H4 (cell line): ENCODE measurements around the gene SCYGR1. TPM values are rescaled to one million over a fixed set of nuclear protein-coding genes. Genes with fewer than 3 reads are reported as not detected.
A peak's percentile ranks its signal among the peaks of the same experiment; 100 is the strongest.
"Not testable (repeated sequence)": the region's sequence is repeated elsewhere in the genome, so short reads cannot be mapped to it uniquely, and the experiment has no call there.

ENCODE experiments used
- DNase-seq: peaks from one replicate; pipeline ENCODE4 v3.0.0-alpha.2; 2015; ENCODE audit warnings: low spot score
- total RNA-seq: library from RNA; depleted of rRNA; stranded (reverse); fragments of >200 nt; shearing (Covaris generic); gene quantifications from 2 replicates; pipeline ENCODE4 v1.2.3, GENCODE V29; 2014

Gene SCYGR1
- total RNA-seq, 1 experiment from 2014 or later = not detected

DNA sequence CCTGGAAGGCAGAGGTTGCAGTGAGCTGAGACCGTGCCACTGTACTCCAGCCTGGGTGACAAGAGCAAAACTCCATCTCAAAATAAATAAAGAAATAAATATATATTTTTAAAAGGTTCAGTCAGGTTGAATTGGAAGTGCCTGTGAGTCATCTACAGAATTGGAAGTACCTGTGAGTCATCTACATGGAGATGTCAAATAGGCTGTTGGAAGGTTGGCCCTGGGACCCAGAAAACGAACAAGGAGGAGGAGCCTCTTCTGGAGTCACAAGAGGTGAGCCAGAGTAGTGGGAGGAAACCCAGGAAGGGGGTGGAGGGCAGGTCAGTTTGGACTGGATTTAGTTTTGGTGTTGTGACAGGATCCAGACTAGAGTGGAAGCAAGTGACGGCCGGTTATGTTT, 15.2 kb upstream of the SCYGR1 start:
- no peak for DNase-seq

DNA sequence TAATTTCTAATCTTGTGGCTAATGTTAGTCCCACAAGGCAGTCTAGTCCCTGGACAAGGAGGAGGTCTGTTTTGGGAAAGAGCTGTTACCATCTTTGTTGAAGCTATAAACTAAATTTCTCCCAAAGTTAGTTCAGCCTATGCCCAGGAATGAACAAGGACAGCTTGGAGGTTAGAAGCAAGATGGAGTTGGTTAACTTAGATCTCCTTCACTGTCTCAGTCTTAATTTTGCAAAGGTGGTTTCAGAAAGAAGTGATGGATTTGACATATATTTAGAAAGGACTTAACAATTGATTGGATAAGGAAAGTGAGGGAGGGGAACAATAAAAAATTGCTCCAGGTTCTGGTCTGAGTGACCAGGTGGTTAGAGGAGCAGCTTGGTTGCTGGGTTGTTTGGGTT, 14.6 kb upstream of the SCYGR1 start:
- no peak for DNase-seq

DNA sequence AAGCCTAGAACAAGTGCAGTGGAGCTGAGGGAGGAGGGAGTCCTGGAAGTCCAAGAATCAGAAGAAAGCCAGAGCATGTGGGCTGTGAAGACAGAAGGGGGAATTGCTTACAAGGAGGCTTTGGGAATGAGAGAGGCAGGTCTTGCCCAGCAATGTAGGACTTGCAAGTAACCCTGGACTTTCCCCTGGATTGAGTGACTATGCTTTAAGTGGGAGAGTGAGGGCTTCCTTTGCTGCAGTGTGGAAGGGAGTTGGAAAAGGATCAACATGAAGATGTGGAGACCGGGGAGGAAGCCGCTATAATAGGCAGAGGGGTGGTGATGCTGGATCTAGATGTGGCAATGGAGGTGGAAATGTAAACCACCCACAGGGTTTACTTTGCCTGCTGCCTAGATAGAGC, 13.8 kb upstream of the SCYGR1 start:
- no peak for DNase-seq

DNA sequence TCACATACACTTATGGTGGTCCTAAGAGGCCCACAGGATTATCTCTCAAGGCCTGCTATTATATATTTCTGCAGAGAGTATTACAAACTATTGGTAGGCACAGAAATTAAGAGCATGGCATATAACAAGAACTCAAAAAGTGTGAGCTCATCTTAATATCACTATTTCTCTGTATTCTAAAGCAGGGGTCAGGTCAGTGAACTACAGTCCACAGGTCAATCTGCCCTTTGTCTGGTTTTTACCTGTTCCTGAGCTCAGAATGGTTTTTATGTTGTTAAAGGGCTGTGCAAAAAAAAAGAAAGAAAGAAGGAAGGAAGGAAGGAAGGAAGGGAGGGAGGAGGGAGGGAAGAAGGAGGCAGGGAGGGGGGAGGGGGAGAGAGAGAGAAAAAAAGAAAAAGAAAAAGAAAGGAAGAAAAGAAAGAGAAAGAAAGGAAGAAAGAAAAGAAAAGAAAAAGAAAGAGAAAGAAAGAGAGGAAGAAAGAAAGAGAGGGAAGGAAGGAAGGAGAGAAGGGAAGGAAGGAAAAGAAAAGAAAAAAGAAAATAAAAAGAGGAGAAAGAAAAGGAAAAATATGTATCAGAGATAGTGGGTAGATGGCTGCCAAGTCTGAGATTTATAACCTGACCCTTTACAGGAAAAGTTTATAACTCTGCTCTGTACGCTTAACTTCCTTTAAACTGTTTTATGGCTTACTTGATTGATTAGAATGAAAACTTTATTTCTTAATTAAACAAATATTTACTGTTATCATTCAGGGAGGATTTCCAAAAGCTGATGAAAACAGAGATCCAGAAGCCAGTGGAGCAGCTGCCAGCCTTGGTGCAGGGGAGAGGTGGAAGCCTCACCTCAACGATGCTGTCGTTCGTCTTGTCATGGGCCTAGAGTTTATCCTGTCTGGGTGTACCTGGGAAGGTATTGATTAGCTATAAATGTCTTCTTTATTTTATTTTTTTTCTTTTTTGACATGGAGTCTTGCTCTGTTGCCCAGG, 11.2 kb upstream of the SCYGR1 start:
- DNase-seq = no peak

DNA sequence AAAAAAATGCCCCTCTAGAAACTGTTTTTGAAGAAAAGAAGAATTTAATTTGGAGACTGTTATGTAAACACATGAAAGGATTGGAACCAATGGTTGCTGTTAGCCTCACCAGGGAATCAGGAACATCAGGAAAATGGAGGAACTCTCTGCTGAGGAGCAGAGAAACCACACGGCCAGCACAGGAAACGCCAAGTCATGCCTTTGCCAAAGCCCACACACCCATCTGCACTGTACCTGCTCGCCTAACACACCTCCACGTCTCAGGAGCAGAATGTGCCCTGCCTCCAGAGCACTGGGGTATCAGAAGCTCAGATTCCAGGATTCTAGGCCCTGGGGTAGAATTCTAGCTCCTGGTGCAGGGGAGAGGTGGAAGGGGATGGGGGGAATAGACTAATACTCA, 9.8 kb upstream of the SCYGR1 start:
- DNase-seq = no peak

DNA sequence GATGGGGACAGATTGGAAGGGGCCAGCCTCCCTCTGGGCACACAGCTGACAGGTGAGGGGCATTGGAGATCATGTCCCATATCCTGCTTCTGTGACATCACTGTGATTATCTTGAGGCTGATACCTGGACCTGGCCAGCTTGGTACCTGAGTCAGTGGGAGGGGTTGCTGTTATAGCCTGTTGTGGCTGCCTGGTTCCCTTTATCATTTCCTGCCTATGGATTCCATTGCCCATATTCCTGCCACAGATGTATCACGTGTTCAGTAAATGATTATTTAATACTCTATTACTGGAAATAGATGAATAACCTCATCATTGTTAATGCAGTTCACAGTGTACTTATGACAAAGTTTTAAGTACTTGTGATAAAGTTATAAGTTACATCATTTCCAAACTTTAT, 7.8 kb upstream of the SCYGR1 start:
- no peak for DNase-seq

DNA sequence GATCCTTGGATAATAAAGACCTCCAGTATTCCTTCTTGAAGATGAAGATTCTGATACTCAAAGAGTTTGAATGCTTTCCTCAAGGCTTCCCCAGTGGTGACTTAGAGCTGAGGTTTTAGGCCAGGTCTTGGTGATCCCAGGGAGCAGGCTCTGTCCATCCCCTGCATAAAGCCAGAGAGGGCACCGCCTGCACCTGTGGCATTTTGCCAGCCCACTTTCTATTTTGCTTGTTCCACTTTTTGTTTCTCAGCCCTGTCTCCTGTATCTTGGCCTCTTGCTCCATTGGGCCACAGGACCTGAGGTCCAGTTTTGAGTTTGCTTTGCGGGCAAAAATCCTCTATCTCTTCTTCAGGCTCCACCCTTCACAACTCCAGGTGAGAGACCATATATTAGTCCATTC, 6.7 kb upstream of the SCYGR1 start:
- DNase-seq = no peak

DNA sequence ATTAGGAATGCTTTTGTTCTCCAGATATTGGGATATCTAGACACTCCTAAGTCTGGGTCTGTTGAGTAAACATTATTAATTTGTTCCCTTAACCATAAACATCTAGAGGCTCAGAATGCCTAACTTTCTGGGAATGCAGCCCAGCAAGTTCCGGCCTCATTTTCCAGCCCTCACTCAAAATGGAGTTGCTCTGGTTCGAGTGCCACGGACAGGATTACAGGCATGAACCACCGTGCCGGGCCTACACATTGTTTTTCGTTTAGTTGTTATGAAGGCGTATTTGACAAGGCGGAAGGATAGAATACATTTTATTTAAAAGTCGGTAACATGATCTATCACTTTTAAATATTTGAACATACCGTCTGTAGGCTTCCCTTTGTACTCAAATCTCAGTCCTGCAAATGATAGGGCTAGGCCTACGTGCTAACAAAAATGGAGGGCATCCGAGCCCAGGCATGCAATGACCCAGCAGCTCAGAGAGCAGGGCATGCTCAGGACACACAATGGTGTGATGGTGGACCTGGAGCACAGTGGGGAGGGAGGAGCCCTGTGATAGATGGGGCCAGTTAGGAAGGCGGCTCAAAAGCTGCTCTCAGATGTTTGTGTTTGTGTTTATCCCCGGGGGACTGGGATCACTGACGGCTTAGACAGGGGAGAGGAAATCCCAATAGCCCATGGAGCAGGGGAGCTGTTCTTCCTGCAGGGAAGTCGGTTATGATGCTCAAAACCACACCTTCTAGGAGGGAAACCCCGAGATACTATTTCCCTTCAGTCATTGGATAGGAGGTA, 2.9 kb upstream of the SCYGR1 start:
- no peak for DNase-seq

DNA sequence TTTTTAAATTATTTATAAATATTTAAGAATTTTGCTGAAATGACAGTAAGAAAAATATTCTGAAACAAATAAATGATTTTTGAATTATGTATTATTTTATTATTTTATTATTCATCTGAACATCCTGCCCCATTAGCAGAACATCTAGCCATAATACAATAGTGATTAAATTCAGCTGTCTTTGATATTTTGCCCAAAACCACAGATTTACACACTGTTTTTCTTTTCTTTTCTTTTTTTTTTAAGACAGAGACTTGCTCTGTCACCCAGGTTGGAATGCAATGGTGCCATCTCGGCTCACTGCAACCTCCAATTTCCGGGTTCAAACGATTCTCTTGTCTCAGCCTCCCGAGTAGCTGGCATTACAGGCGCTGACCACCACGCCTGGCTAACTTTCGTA, 1.9 kb upstream of the SCYGR1 start:
- DNase-seq = no peak

DNA sequence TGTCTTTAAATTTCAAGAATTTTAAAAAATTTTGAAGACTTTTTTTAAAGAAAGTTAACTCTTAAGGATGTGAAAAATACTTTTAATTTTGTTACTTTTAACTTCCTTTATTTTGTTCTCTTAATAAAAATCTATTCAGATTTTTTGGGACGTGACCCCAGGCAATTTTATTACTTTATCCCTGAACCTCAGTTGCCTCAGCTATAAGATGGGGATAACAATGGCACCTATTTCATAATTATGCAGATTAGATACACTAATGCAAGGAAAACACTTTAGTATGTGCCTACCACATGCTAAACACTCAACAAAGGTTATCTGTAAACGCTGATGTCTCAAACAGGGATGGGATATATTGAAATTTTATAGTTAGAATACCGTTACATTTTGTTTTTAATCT, 1.5 kb upstream of the SCYGR1 start:
- DNase-seq = no peak

DNA sequence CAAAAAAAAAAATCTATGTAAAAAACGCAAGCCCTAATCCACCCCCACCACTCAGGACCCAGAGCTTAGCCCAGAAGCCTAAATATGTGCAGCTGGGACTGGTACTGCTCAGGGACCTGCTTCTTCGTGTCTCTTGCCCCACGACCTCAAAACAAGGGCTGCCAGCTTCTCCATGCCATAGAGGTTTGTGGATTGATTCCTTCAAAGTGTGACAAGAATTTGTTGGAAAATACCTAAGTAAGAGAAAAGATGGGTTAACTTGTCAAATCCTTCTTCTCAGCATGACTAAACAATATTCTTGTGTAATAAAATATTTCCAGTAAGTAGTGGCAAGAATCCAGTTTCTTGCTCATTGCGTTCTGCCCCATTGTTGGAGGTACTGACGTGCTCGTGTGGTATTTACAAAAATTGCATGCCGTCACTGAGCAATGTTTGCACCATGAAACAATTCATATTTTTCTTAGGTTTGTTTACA, 825 bp upstream of the SCYGR1 start:
- peak; percentile 84 for DNase-seq

DNA sequence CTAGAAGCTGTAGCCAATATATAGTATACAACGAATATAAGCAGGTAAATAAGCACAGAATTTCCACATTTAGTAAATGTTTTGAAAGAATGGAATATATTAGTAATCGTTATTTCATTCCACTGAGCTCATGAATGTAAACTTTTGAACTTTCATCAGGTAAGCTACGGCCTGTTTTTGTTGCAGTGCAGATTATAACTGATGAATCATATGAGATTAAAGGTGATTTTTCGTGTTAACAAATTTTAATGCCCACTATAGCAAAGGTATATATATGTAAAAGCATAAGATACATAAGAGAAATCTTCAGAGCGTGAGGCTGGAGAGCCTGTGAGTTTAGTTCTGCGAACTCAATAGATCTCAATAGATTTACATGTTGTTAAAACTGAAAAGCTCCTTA, 1.1 kb downstream of the SCYGR1 start:
- DNase-seq = no peak

DNA sequence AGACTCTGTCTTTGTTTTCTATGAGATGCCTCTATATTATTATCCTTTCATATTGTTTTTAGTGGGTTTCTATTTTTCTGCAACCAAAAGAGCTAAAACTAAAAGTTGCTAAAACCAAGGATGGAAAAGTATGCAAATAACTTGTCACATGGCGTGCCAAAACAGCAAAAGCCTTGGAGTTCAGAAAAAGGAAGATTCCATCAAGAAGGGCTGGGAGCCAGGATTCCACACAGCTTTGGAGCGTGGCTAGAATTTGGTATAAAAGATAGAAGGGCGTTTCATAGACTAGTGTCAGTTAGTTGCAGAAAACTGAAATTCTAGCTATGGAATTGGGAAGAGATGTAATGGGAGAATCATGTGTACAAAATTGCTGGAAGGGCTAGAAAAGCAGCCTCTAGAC, 4.1 kb downstream of the SCYGR1 start:
- DNase-seq = no peak

DNA sequence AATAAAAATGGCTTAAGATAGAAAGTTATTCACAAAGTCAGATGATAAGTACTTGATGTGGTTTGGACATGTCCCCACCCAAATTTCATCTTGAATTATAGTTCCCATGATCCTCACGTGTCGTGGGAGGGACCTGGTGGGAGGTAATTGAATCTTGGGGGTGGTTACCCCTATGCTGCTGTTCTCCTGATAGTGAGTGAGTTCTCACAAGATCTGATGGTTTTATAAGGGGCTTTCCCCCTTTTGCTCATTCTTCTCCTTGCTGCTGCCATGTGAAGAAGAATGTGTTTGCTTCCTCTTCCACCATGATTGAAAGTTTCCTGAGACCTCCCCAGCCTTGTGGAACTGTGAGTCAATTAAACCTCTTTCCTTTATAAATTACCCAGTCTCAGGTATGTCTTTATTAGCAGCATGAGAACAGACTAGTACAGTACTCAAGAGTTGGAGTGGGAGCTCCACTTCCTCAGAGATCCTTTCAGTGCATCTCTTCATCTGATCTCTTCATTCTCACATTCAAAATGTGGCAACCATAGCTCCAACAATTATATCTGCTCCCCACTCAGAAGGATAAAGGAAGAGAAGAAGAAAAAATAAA, 5.4 kb downstream of the SCYGR1 start:
- DNase-seq = not testable (repeated sequence)

DNA sequence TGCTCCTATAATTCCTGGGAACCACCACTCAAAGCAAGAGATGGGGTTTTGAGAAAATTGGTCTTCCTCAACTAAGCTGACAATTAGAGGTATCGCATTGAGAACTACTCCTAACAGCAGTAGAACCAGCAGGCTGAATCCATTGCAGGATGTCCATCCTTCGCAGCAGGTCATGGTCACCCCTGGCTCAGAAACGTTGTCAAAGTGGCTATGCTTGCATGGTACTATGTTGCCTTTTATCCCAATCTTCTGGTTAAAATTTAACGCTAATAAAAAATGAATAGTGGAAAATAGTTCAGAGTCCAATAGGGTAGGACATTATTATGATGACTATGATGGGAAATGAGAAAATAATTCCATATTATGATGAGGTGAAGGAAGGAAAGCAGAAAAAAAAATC, 8.7 kb downstream of the SCYGR1 start, which contains the start of gene TM4SF20:
TM4SF20 (minus strand) TSS at position 212 of the 400 bp plus-strand sequence; CDS start at position 174, 38 bp downstream.
- no peak for DNase-seq

DNA sequence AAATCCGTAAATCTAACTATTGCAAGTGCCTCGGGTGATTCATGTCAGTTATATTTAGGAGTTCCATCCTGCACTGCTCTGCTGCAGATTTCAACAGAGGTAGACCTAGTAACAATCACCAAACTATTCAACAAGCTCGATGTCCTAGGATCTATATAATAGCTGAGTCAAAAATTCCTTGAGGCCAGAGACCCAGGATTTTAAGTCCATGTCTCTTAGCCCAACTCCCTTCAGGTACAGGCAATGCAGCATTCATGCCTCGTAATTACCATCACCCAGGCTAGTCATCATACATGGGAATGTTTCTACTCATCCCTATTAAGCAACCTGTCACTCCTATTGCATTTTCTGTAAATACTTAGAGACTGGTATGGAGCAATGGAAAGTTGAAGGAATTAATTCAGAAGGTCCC, 9.4 kb downstream of the SCYGR1 start:
- no peak for DNase-seq

DNA sequence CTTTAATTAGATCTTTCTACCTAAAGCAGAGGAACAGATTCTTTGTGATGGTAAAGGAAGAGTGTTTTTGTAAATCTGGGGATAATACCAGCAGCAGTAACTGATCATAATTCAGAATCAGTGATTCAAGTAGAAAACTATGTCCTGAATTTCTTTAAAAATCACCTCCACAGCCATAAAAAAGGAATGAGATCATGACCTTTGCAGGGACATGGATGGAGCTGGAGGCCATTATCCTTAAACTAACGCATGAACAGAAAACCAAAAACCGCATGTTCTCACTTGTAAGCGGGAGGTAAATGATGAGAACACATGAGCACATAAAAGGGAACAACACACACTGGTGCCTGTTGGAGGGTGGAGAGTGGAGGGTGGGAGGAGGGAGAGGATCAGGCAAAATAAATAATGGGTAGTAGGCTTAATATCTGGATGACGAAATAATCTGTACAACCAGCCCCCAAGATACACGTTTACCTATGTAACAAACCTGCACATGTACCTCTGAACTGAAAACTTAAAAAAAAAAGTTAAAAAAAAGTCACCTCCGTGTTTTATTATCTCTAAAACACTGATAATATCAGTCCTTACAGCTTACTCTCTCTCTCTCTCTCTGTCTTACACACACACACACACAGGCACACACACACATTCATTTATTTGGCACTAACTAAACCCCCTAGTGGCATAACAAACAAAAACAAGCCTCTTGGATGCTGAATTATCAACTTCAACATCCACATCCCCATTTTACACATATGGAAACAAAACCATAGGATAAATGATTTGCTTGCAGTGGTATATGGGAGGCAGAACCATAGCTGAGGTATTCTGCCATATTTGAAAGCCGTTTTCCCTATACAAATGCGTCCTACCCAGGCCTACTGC, 10.0 kb downstream of the SCYGR1 start:
- DNase-seq = peak; percentile 23

DNA sequence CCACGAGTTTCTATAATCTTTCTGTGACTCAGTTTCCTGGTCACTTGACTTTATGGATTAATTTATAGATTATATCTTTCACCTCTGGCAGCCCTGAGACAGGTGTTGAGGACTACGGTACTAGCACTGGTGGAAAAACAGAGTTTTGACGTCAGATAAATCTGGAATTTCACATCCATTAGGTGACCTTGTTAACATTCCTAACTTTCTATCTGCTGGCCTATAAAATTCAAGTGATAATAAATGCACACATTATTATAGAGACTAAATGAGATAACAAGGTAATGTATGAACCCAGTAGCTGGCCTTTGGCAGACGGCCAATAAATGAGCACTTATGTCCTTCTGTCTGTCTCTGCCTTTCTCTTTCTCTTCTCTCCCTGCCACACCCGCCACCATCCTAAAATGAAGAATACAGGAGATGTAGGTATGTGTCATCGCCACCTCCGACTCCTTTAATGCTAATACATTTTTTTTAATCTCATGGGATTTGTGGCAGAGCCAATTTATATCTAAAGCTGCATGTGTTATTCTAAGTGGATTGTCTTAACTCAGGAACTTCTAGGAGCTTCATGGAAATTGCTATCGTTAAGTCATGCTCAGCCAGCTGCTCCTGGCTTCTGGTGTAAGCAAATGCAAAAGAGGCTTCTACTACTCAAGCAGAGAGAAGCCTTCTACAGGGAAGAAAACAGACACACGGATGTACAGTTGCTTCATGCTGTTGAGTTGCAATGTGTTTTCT, 10.9 kb downstream of the SCYGR1 start:
- DNase-seq = no peak

DNA sequence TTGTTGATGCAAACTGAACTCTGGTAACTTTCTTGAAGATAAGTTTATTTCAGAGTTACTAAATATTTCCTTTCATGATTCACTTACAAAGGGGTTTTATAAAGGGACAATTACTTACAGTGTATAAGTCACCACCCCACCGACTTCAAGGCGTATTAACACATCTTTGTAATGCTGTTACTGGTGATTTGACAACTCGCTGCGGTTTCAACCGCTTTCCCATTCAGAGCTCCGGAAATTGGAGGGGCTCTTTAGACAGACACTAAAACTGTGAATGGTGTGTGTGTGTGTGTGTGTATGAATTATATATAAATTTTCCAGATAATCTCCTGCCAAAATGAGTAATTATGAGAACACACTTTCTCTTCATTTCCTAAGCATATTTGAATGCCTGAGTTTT, 13.6 kb downstream of the SCYGR1 start:
- DNase-seq = no peak

DNA sequence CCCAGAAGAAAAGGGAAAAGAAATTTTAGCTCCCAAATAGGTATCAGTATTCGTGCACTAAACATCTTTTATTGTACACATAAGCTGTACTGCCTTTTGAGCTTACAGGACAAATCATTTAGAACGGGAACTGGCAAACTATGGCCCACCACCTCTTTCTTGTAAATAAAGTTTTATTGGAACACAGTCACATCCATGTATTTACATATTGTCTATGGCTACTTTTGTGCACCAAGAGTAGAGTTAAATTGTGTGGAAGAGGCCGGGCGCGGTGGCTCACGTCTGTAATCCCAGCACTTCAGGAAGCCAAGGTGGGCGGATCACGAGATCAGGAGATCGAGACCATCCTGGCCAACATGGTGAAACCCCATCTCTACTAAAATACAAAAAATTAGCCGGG, 14.4 kb downstream of the SCYGR1 start:
- no peak for DNase-seq
